ENCODE results near the gene HPD. TPM values are rescaled to one million over a fixed set of nuclear protein-coding genes. Genes with fewer than 3 reads are reported as not detected.

Gene HPD
- total RNA-seq, result 1 to 10 TPM in 1 of 4 donors, under 1 TPM in 1, not detected in 2; 0.63 to 1.1 TPM

DNA sequence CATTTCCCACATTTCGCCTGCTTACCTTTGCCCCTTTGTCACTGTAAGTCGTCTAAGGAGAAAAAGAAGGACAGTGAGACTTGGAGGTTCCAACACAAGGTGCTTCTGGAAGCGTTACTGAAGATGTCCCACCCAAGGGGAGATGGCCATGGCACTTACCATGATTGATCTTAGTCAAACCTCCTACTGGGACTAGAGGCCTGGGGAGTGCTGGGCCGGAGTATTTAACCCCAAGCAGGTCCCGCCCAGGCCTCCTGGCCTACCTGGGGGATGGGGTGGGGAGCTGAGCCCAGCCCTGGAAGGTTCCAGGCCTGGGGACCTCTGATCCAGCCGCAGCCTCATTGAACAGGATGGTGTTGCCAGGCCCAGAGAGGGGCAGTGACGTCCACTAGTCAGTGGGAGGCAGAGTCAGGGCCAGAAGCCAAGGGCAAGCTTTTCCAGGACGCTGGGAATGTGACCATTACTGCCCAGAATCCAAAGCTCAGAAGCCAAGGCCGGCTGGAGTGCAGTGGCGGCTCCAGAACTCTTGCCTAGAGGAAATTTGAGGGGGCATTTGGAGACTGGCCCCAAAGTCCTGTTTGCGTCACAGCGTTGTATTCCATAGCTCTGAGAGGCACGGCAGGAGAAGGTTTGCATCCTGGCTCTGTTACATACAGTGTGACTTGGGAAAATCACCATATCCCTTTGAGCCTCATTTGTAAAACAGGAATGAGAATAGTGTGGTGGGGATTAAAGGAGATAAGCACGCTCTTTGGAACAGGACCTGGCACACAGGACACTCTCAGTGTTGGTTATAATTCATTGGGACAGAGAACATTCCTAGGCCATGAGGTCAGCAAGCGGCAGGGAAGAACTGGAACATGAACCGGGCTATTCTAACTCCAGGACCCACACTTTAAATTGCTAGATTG is at the start of gene HPD:
TSS of gene HPD (minus strand) at position 198 of the 911 bp plus-strand sequence. CDS start at position 162, 36 bp downstream.
- Histone ChIP-seq H3K36me3 (no peaks in the 10 kb centered on the region), H3K4me1 (peaks cover 3 to 31% (median 8%) of the 10 kb centered on the region in 4 donors), H3K27me3 (no peaks in the 10 kb centered on the region), H3K9me3 (no peaks in the 10 kb centered on the region), H3K27ac (peak within 1 kb of the TSS; percentile 62 to 93 (median 78)), H3K4me3 (no peak within 1 kb of the TSS)
- TF ChIP-seq EP300 (IDR thresholded peaks at IDR 0.05), result peak in 1 of 2 donors; percentile 55
- TF ChIP-seq POLR2A (IDR thresholded peaks at IDR 0.05), result no peak
- WGBS, 2 donors, result 54 to 57% methylated on average over 12 to 16 of the region's 16 CpGs
- peak; percentile 16 to 77 for DNase-seq (ENCODE audit: low spot score in 2 of 2)

- Histone ChIP-seq H3K27me3 (no peaks in the 10 kb centered on the region), H3K4me3 (no peak overlapping the region), H3K9me3 (no peaks in the 10 kb centered on the region), H3K27ac (no peak overlapping the region), H3K4me1 (no peaks in the 10 kb centered on the region), H3K36me3 (peaks cover 0 to 98% (median 11%) of the 10 kb centered on the region in 3 donors)
- TF ChIP-seq, protein P1, sequence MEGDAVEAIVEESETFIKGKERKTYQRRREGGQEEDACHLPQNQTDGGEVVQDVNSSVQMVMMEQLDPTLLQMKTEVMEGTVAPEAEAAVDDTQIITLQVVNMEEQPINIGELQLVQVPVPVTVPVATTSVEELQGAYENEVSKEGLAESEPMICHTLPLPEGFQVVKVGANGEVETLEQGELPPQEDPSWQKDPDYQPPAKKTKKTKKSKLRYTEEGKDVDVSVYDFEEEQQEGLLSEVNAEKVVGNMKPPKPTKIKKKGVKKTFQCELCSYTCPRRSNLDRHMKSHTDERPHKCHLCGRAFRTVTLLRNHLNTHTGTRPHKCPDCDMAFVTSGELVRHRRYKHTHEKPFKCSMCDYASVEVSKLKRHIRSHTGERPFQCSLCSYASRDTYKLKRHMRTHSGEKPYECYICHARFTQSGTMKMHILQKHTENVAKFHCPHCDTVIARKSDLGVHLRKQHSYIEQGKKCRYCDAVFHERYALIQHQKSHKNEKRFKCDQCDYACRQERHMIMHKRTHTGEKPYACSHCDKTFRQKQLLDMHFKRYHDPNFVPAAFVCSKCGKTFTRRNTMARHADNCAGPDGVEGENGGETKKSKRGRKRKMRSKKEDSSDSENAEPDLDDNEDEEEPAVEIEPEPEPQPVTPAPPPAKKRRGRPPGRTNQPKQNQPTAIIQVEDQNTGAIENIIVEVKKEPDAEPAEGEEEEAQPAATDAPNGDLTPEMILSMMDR (IDR thresholded peaks at IDR 0.05), result no peak
- TF ChIP-seq POLR2A (IDR thresholded peaks at IDR 0.05) (no peak), EP300 (IDR thresholded peaks at IDR 0.05) (no peak)
- no peak for DNase-seq (ENCODE audit: low spot score in 2 of 2)
- WGBS, 2 donors, result 33 to 38% methylated on average over 4 of the region's 4 CpGs
Observed at GRCh38 chr12:121905746-121906145, 47.1 kb upstream of the HPD start.

DNA sequence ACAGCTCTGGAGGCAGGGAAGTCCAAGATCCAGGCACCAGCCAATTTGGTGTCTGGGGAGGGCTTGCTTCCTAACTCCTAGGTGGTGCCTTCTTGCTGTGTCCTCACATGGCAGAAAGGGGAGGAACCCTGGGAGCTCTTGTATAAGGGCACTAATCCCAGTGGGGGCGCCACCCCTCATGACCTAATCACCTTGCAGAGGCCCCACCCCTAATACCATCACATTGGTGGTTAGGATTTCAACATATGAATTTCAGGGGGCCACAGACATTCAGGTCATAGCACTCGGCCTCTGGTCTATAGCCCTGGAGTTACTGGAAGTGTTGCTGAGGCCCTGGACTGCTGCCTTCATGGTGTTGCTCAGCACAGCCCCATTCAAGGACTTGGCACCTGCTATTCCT is 44.5 kb upstream of the HPD start:
- Histone ChIP-seq H3K4me3 (no peak overlapping the region), H3K36me3 (peaks cover 0 to 98% (median 13%) of the 10 kb centered on the region in 3 donors), H3K27ac (no peak overlapping the region), H3K9me3 (no peaks in the 10 kb centered on the region), H3K27me3 (no peaks in the 10 kb centered on the region), H3K4me1 (no peaks in the 10 kb centered on the region)
- 83 to 85% methylated on average over 2 of the region's 2 CpGs for WGBS, 2 donors
- TF ChIP-seq POLR2A (IDR thresholded peaks at IDR 0.05) (no peak), EP300 (IDR thresholded peaks at IDR 0.05) (no peak)
- TF ChIP-seq, protein P1 (IDR thresholded peaks at IDR 0.05), result no peak
- no peak for DNase-seq (ENCODE audit: low spot score in 2 of 2)

GRCh38 chr12:121899590-121899989 is 40.9 kb upstream of the HPD start:
- WGBS, 2 donors, result 95 to 97% methylated on average over 11 to 14 of the region's 14 CpGs
- no peak for DNase-seq (ENCODE audit: low spot score in 2 of 2)
- no peak overlapping the region for H3K27ac ChIP-seq
- no peak overlapping the region for H3K4me3 ChIP-seq
- H3K36me3 ChIP-seq, result peaks cover 0 to 98% (median 18%) of the 10 kb centered on the region in 3 donors
- no peaks in the 10 kb centered on the region for H3K4me1 ChIP-seq
- no peaks in the 10 kb centered on the region for H3K9me3 ChIP-seq
- no peaks in the 10 kb centered on the region for H3K27me3 ChIP-seq
- TF ChIP-seq, protein P1 (IDR thresholded peaks at IDR 0.05), result no peak

GRCh38 chr12:121898287-121898686 is 39.6 kb upstream of the HPD start:
- no peak for TF ChIP-seq POLR2A (IDR thresholded peaks at IDR 0.05)
- TF ChIP-seq, protein P1 (IDR thresholded peaks at IDR 0.05), result no peak
- TF ChIP-seq EP300 (IDR thresholded peaks at IDR 0.05), result no peak
- H3K4me3 ChIP-seq, result no peak overlapping the region
- no peak for DNase-seq (ENCODE audit: low spot score in 2 of 2)
- 72 to 85% methylated on average over 5 of the region's 5 CpGs for WGBS, 2 donors
- no peaks in the 10 kb centered on the region for H3K27me3 ChIP-seq
- peaks cover 0 to 12% (median 0%) of the 10 kb centered on the region in 4 donors for H3K4me1 ChIP-seq
- H3K36me3 ChIP-seq, result peaks cover 0 to 89% (median 13%) of the 10 kb centered on the region in 3 donors
- no peak overlapping the region for H3K27ac ChIP-seq
- H3K9me3 ChIP-seq, result no peaks in the 10 kb centered on the region
